Left ventricle myocardium superior (tissue), 1 donor: ENCODE results near the gene THRSP. TPM values are rescaled to one million over a fixed set of nuclear protein-coding genes. Genes with fewer than 3 reads are reported as not detected.
"Not testable (repeated sequence)": the region's sequence is repeated elsewhere in the genome, so short reads cannot be mapped to it uniquely, and the experiment has no call there.

Source experiments
- ATAC-seq: fragments of 200-7000 bp; cut with Tn5 transposase; one replicate; pipeline ENCODE4 v1.9.1; 2020; ENCODE audit warnings: mild to moderate bottlenecking, moderate library complexity
- DNase-seq: peaks from one replicate; pipeline ENCODE4 v3.0.0-alpha.2; 2020
- intact Hi-C: fragments of 100-400 bp; cut with micrococcal nuclease; formaldehyde crosslinking; loops from one replicate; pipeline ENCODE4 v1.11.0; 2022
- total RNA-seq: library from RNA; stranded (reverse); fragmentation: NEBNext Ultra II Directional; extraction: Animal tissue kit (Norgen Biotek cat#: 25700); gene quantifications from one replicate; pipeline ENCODE4 v1.2.1, GENCODE V29; 2021
- donor health status: DM: no; HTN: yes; CAD: no; lungs with severe emphysema.

The THRSP gene
- total RNA-seq, 1 donor from 2014 or later, result 1.1 TPM

- no peak for DNase-seq
- ATAC-seq, result no peak
- intact Hi-C loops, result no loop called here
These were observed 17.3 kb downstream of the THRSP start for GRCh38 chr11:78080818-78081495.

GRCh38 chr11:78081583-78081982 lies 17.9 kb downstream of the THRSP start:
- DNase-seq (no peak), ATAC-seq (no peak)
- intact Hi-C loops, result no loop called here

GRCh38 chr11:78082146-78082545 lies 18.5 kb downstream of the THRSP start:
- DNase-seq, result no peak
- intact Hi-C loops, result no loop called here
- ATAC-seq, result no peak

- ATAC-seq (no peak), DNase-seq (no peak)
- intact Hi-C loops, result no loop called here
These were observed 19.4 kb downstream of the THRSP start for GRCh38 chr11:78083021-78083420.

- intact Hi-C loops, DNase-seq, ATAC-seq: not testable (repeated sequence)
These were observed 20.8 kb downstream of the THRSP start for GRCh38 chr11:78084506-78084905.

GRCh38 chr11:78085972-78086371 lies 22.3 kb downstream of the THRSP start:
- DNase-seq (no peak), ATAC-seq (no peak)
- intact Hi-C loops, result no loop called here

- intact Hi-C loops, ATAC-seq, DNase-seq: not testable (repeated sequence)
These were observed 22.9 kb downstream of the THRSP start for GRCh38 chr11:78086521-78087074.

GRCh38 chr11:78094250-78094649 lies 30.6 kb downstream of the THRSP start:
- ATAC-seq (no peak), DNase-seq (no peak)
- intact Hi-C loops, result no loop called here

GRCh38 chr11:78097666-78098385 lies 34.2 kb downstream of the THRSP start:
- intact Hi-C loops, result no loop called here
- no peak for ATAC-seq
- no peak for DNase-seq

GRCh38 chr11:78099666-78100065 lies 36.0 kb downstream of the THRSP start:
- no peak for DNase-seq
- intact Hi-C loops, result no loop called here
- ATAC-seq, result no peak

- intact Hi-C loops, result no loop called here
- DNase-seq (no peak), ATAC-seq (peak; percentile 24)
These were observed 36.6 kb downstream of the THRSP start for GRCh38 chr11:78100261-78100660.

GRCh38 chr11:78100676-78101472 lies 37.2 kb downstream of the THRSP start:
- DNase-seq, result no peak
- intact Hi-C loops, result no loop called here
- ATAC-seq, result no peak

GRCh38 chr11:78109081-78110015 lies 45.7 kb downstream of the THRSP start:
- ATAC-seq (no peak), DNase-seq (no peak)
- intact Hi-C loops, result no loop called here

GRCh38 chr11:78110351-78110750 lies 46.7 kb downstream of the THRSP start:
- ATAC-seq (no peak), DNase-seq (no peak)
- intact Hi-C loops, result no loop called here

GRCh38 chr11:78110830-78111229 lies 47.2 kb downstream of the THRSP start:
- intact Hi-C loops, result no loop called here
- DNase-seq (no peak), ATAC-seq (no peak)

GRCh38 chr11:78111298-78111697 lies 47.6 kb downstream of the THRSP start:
- intact Hi-C loops, result no loop called here
- no peak for ATAC-seq
- DNase-seq, result no peak

- ATAC-seq, result no peak
- intact Hi-C loops, result no loop called here
- no peak for DNase-seq
These were observed 49.1 kb downstream of the THRSP start for GRCh38 chr11:78112582-78113275.
